IMR-90 (cell line): ENCODE data around the gene APBB3.

Experiments used
- BHLHE40 ChIP-seq: fragments of 150-350 bp; IDR thresholded peaks from 2 replicates; pipeline ENCODE4 v1.6.1; 2016; ENCODE audit warnings: mild to moderate bottlenecking, low read depth, low read length
- CEBPB ChIP-seq: IDR thresholded peaks from 2 replicates; pipeline ENCODE4 v1.6.1; 2012; ENCODE audit warnings: low read depth, low read length, improper control_type of control experiment
- CTCF ChIP-seq: conservative IDR thresholded peaks from 2 replicates; pipeline ENCODE4 v1.5.1; 2012; ENCODE audit warnings: mild to moderate bottlenecking, low read depth, low read length, improper control_type of control experiment
- NFE2L2 ChIP-seq: fragments of 150-350 bp; IDR thresholded peaks from 2 replicates; pipeline ENCODE4 v1.6.1; 2016; ENCODE audit warnings: low read depth, mild to moderate bottlenecking, low read length
- POLR2A ChIP-seq: IDR thresholded peaks from 2 replicates; pipeline ENCODE4 v1.6.1; 2012; ENCODE audit warnings: mild to moderate bottlenecking, low read depth, low read length
- RAD21 ChIP-seq: IDR thresholded peaks from 2 replicates; pipeline ENCODE4 v1.6.1; 2012; ENCODE audit warnings: low read length, improper control_type of control experiment
- SMC3 ChIP-seq: fragments of 150-350 bp; IDR thresholded peaks from 2 replicates; pipeline ENCODE4 v1.6.1; 2016; ENCODE audit warnings: low read depth, mild to moderate bottlenecking, antibody characterized with exemption, low read length, moderate library complexity
- TF ChIP-seq, protein P1 (sequence below): fragments of 150-350 bp; IDR thresholded peaks from 2 replicates; pipeline ENCODE4 v1.6.1; 2017; ENCODE audit warnings: mild to moderate bottlenecking, antibody characterized with exemption, low read length, low read depth

- TF ChIP-seq BHLHE40 (no peak), POLR2A (no peak), RAD21 (no peak), CTCF (no peak), NFE2L2 (no peak), CEBPB (no peak), SMC3 (no peak)
- TF ChIP-seq, protein P1, sequence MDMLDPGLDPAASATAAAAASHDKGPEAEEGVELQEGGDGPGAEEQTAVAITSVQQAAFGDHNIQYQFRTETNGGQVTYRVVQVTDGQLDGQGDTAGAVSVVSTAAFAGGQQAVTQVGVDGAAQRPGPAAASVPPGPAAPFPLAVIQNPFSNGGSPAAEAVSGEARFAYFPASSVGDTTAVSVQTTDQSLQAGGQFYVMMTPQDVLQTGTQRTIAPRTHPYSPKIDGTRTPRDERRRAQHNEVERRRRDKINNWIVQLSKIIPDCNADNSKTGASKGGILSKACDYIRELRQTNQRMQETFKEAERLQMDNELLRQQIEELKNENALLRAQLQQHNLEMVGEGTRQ, result no peak
Observed at GRCh38 chr5:140576776-140577201, 12.4 kb upstream of the APBB3 start.
